Parathyroid adenoma (tissue), 2 donors: ENCODE results near the gene ZDHHC14.

Source experiments
- H2AFZ ChIP-seq: fragments of 300-600 bp; sonication (generic); one replicate; pipeline ENCODE4 v1.7.0; 2017; ENCODE audit warnings: antibody characterized with exemption, mild to moderate bottlenecking
- H3K27ac ChIP-seq: fragments of 300-600 bp; sonication (generic); one replicate; pipeline ENCODE4 v1.7.0; 2017
- H3K27me3 ChIP-seq: fragments of 300-600 bp; sonication (generic); one replicate; pipeline ENCODE4 v1.7.0; 2017; ENCODE audit warnings: low read length; ENCODE audit not compliant: control insufficient read depth, insufficient read depth
- H3K36me3 ChIP-seq: fragments of 300-600 bp; sonication (generic); one replicate; pipeline ENCODE4 v1.7.0; 2017; ENCODE audit warnings: low read length; ENCODE audit not compliant: control insufficient read depth, insufficient read depth
- H3K4me1 ChIP-seq: fragments of 300-600 bp; sonication (generic); one replicate; pipeline ENCODE4 v1.7.0; 2017; ENCODE audit warnings: control low read depth
- H3K4me2 ChIP-seq: fragments of 300-600 bp; sonication (generic); one replicate; pipeline ENCODE4 v1.7.0; 2017; ENCODE audit warnings: low read length
- H3K4me3 ChIP-seq: fragments of 300-600 bp; sonication (generic); one replicate; pipeline ENCODE4 v1.7.0; 2017; ENCODE audit warnings: low read depth, low read length
- H3K79me2 ChIP-seq: fragments of 300-600 bp; sonication (generic); one replicate; pipeline ENCODE4 v1.7.0; 2017; ENCODE audit warnings: control low read depth
- H3K9ac ChIP-seq: fragments of 300-600 bp; sonication (generic); one replicate; pipeline ENCODE4 v1.7.0; 2017; ENCODE audit warnings: mild to moderate bottlenecking
- H3K9me3 ChIP-seq: fragments of 300-600 bp; sonication (generic); one replicate; pipeline ENCODE4 v1.7.0; 2017; ENCODE audit warnings: low read length; ENCODE audit not compliant: control insufficient read depth
- CTCF ChIP-seq: fragments of 300-600 bp; sonication (generic); IDR thresholded peaks from one replicate; pipeline ENCODE4 v1.7.0; 2017; ENCODE audit warnings: antibody characterized with exemption, mild to moderate bottlenecking
- donor health status: primary hyperparathyroidism.

ZDHHC14 gene

DNA sequence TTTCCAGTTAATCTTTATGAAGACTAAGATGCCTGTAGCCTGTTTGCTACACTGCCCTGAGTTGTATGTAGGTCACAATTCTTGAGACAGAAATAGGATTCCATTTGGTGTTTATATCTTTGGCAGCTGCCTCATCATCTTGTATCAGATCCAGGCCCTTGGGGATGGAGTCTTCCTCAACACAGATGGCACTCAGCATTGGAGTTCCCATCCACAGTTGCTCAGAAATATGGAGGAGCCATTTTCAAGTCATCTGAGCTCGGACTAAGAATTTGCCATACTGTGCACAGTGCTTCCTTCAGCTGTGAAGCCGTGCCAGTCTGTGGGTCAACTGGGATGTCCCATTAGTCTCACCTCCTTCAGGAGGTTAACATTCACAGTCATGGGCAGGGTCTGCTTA lies 156.6 kb downstream of the ZDHHC14 start:
- peaks cover under 1% of the 10 kb centered on the region for H3K4me1 ChIP-seq
- TF ChIP-seq CTCF = no peak
- no peak overlapping the region for H3K27ac ChIP-seq

DNA sequence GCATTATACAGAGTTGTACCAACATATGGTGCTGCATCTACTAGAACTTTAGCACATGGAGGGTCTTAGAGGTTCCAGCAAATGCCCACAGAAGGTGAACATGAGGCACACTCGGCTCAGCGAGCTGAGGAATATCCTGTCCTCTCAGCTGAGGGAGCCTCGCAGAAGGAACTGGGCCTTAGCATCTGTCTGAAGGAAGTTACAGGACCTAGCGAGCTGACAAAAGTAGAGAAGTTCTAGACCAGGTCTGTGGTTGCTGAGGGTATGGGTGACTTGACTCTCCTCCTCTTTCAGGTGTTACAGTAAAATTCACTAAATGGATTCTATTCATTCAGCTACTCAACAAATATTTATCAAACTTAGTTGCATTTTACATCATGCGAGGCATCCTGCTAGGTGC lies 157.2 kb downstream of the ZDHHC14 start:
- no peak for TF ChIP-seq CTCF
- Histone ChIP-seq H3K27ac (no peak overlapping the region), H3K4me2 (no peak overlapping the region), H3K9me3 (no peaks in the 10 kb centered on the region), H3K79me2 (peaks cover 6% of the 10 kb centered on the region), H3K4me1 (peaks cover 5% of the 10 kb centered on the region), H3K9ac (no peak overlapping the region), H3K27me3 (no peaks in the 10 kb centered on the region), H3K4me3 (no peak overlapping the region), H2AFZ (no peak overlapping the region), H3K36me3 (no peaks in the 10 kb centered on the region)

More for the DNA sequence above, 156.6 kb downstream of the ZDHHC14 start:
- H3K9ac ChIP-seq = no peak overlapping the region
- H3K27me3 ChIP-seq = no peaks in the 10 kb centered on the region
- peaks cover 8% of the 10 kb centered on the region for H3K79me2 ChIP-seq
- H2AFZ ChIP-seq = no peak overlapping the region
- no peaks in the 10 kb centered on the region for H3K36me3 ChIP-seq
- H3K9me3 ChIP-seq = no peaks in the 10 kb centered on the region
- H3K4me2 ChIP-seq = no peak overlapping the region
- H3K4me3 ChIP-seq = no peak overlapping the region

- Histone ChIP-seq H3K27ac (no peak overlapping the region), H3K79me2 (peaks cover 4% of the 10 kb centered on the region), H3K9me3 (no peaks in the 10 kb centered on the region), H3K4me2 (no peak overlapping the region), H3K27me3 (no peaks in the 10 kb centered on the region), H3K4me1 (peaks cover 5% of the 10 kb centered on the region), H3K9ac (no peak overlapping the region), H3K4me3 (no peak overlapping the region), H3K36me3 (no peaks in the 10 kb centered on the region), H2AFZ (no peak overlapping the region)
- no peak for TF ChIP-seq CTCF
Measured at GRCh38 chr6:157538698-157539097, 157.7 kb downstream of the ZDHHC14 start.

DNA sequence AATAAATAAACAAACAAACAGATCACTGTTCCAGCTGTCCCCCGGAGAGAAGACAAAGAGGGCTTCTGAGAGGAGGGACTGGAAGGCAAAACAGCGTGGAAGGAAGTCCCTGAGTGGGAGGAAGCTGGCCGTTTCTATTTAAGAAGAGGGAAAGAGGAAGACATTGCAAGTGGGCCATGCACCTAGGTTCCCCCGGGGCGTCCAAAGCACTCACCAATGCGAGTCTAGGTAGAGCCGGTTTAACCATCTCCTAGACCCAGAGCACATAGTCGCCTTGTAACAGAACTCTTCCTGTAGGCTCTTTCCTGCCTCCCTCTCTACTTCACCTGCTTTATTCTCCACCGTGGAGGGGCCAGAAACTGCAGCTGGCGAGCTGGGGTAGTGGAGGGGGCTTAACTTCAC lies 158.4 kb downstream of the ZDHHC14 start:
- Histone ChIP-seq H2AFZ (no peak overlapping the region), H3K9ac (no peak overlapping the region), H3K27me3 (no peaks in the 10 kb centered on the region), H3K36me3 (no peaks in the 10 kb centered on the region), H3K4me1 (peaks cover 5% of the 10 kb centered on the region), H3K27ac (no peak overlapping the region), H3K79me2 (no peaks in the 10 kb centered on the region), H3K9me3 (no peaks in the 10 kb centered on the region), H3K4me2 (no peak overlapping the region), H3K4me3 (no peak overlapping the region)
- no peak for TF ChIP-seq CTCF

DNA sequence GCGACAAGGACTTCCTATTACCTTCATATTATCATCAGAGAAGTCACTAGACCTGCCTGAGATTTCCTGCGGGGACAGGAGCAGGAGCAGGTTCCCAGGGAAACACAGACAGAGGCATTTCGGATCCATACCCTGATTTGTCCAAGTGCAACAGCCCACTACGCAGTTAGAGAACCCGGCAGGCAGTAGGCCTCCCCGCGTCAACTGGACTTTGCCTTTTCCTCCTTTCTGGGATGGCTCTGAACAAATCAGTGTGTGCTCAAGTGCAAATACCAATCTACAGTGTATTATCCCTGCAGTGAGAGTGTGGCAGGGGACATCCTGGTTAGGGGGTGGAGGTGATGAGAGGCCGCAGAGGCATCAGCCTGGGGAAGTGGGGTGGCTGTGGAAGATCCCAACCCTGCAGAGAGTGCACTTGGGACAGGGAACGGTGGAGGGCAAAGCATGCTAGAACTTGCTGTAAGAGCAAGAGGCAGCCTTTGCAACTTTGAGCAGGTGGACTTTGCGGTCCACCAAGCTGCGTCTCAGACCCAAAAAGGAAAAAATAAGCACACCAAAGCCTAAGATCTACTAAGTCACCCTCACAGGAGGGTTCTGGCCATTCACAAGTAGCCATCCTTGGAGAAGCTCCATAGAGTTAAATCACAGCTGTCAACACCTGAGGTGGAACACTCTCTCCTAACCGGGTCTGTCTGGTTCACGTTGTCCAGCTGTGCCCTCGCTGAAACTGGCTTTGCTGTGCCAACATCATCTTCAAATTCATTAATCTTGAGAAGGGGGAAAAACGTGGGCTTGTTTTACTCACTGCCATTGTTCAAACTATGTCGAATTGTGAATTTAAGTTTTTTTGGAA lies 159.1 kb downstream of the ZDHHC14 start:
- no peak overlapping the region for H3K9ac ChIP-seq
- H3K9me3 ChIP-seq = no peaks in the 10 kb centered on the region
- TF ChIP-seq CTCF = no peak
- H3K4me1 ChIP-seq = peaks cover 5% of the 10 kb centered on the region
- H3K27me3 ChIP-seq = no peaks in the 10 kb centered on the region
- no peak overlapping the region for H2AFZ ChIP-seq
- no peaks in the 10 kb centered on the region for H3K79me2 ChIP-seq
- no peak overlapping the region for H3K4me3 ChIP-seq
- H3K36me3 ChIP-seq = no peaks in the 10 kb centered on the region
- H3K27ac ChIP-seq = no peak overlapping the region
- no peak overlapping the region for H3K4me2 ChIP-seq
